ENCODE data around the gene MLYCD.
"Not testable (repeated sequence)": the region's sequence is repeated elsewhere in the genome, so short reads cannot be mapped to it uniquely, and the experiment has no call there.

The MLYCD gene

DNA sequence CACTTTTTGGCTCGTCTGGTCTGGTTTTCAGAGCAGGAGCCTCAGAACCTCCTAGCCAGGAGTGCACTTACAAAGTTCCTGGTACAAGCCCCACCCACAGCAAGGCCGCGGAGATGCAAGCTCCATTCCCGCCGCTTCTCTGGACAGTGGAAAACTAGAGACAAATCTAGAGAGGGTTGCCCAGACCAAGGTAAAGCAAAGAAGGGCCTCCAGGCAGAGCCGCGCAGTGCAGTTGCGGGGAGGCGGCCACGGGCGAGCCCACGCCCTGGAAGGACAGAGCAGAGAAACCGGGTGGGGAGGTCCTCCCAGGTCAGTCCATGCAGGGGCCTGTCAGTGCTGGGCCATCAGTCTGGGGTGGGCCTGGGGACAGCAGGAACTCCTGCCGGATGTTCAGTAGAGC is 43.2 kb downstream of the MLYCD start:
- no peak for DNase-seq

- no peak for DNase-seq
These were observed 44.0 kb downstream of the MLYCD start for GRCh38 chr16:83942815-83943515.

DNA sequence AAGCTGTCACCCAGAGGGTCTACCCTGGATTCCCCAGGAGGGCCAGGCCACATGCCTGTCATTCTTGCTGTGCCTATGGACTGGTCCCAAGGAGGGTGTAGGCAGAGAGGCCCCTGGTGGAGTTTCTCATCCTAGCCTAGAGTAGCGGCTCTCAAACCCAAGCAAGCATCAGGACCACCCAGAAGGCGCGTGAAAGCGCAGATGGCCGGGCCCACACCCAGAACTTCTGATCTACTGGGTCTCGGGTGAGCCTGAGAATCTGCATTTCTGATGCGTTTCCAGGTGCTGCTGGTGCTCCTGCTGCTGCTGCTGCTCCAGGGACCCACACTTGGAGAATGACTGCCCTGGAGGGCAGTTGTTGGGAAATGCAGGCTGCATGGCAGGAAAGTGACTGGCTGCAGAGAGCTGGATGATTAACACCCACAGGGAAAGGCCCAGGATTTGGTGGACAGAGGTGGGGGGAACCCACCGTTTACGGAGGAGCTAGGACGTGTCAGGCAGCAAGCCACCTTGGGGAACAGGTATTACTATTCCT is 44.7 kb downstream of the MLYCD start:
- no peak for DNase-seq

- no peak for DNase-seq
These were observed 46.7 kb downstream of the MLYCD start for GRCh38 chr16:83945587-83945986.

DNA sequence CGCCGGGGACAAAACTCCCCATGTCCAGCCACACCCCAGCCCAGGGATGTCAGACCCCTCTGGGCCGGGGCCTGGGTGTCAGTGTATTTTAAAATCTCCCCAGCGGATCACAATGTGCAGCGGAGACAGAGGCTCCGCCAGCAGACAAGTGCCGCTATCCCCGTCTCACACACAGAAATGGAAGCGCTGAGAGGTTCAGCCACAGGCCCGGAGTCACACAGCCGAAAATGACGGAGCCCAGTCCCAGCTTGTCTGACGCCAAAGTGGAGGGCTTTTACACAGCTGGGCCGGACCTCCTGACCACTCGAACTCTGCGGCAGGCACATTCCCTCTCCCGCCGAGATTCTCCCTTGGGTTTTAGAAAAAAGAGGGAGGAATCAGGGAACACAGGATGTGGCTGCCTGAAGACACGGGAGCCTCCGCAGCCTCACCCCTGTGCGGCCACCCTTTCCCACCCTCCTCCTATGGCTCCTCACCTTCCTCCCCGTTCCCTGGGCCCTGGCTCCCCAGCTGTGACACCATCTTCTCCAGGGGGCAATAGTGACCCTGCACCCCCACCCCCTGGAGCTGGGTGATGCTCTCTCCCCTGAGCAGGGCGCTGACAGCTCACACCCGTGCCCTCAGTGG is 47.4 kb downstream of the MLYCD start:
- no peak for DNase-seq

- DNase-seq = no peak
These were observed 48.1 kb downstream of the MLYCD start for GRCh38 chr16:83946781-83947566.

DNA sequence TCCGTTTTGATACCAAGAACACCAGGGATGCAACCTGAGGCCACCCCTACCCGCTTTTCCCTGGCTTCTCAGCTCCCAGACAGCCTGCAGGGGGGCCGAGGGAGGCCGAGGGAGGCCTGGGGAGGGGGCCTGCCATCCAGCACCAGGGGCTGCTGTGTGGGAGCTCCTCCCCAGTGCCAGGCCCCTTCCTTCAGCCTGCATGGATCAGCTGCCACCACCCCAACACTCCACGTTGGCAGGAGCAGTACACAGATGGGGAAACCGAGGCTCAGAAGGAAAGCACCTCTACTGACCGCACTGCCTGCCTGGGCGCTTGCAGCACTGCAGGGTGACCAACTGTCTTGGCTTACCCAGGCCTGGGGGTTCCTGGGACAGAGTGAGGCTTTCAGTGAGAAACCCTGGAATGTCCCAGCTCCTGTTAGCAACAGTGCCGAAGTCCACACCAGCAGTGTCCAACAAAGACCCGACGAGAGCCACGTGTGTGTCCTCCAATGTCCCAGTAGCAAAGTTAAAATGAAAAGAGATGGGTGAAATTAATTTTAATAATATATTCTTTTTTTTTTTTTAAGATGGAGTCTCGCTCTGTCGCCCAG is 48.8 kb downstream of the MLYCD start:
- no peak for DNase-seq

DNA sequence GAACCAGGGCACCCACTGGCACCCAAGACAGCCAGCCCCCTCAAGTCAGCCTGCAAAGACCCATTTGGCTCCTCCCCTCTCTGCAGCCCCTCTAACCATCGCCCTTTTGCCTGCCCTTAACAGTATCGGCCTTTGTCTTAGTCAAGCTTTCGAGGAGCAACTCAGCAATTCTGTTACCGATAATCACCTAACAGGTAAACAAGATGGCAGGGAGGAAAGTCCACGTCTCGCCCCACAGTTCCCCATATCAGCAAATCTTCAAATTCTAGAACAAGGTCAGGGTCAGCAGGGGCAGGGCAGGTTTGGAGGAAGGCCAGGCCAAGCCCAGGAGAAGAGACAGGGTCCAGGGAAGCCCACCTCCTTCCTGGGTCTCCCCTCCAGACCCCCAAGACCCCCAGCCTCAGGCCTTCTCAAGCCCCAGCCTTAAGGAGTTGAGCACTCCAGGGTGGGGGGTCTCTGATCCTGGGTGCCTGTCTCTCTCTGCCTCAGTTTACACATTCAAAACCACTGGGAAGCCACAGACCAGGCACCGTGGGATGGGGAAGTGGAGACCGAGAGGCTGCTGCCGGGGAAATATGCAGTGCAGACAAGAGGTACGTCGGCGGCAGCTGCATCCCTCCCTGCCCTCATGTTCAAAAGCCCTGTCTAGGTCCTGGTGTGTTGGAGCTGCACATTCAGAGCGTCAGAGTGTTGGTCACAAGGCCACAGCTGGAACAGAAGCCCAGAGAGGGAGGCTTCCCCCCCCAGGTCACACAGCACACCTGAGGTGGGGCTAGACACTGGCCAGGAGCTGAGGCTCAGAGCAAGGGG is 50.2 kb downstream of the MLYCD start:
- no peak for DNase-seq

DNA sequence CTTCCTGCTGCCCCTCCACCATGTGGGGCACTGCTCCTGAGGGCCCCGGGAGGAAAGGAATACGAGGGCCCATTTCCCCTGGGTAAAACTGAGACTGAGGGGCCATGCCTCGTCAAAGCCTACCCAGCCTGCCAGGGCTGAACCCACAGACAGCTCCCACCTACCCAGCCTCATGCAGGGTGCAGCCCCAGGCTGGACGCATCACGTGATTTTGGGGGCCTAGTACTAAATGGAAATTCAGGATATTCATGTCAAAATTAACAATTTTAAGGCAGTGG is 50.7 kb downstream of the MLYCD start:
- no peak for DNase-seq

- DNase-seq = not testable (repeated sequence)
These were observed 52.0 kb downstream of the MLYCD start for GRCh38 chr16:83950862-83951399.

GRCh38 chr16:83951544-83951943 is 52.6 kb downstream of the MLYCD start:
- no peak for DNase-seq

DNA sequence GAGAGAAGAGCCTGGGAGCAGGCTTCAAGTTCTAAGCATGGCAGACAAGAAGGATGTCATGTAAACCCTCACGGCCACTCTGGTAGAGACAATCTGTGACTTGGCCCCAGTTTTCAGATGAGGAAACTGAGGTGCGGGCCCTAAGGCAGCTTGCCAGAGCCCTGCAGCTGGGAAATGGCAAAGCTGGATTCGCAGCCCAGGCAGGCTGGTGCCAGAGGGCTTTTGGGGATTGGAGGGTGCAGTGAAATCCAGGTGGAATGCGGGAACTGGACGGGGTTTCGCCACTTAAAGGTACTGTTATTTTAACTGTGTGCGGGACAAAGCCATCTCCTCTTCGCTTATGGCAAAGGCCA is 53.6 kb downstream of the MLYCD start:
- peak; percentile 39 to 61 for DNase-seq

- peak; percentile 87 to 95 for DNase-seq
These were observed 54.3 kb downstream of the MLYCD start, which contains the start of gene OSGIN1 for GRCh38 chr16:83952940-83953795. OSGIN1 (plus strand) TSS chr16:83953240; CDS start chr16:83957672, 4,432 bp downstream.

DNA sequence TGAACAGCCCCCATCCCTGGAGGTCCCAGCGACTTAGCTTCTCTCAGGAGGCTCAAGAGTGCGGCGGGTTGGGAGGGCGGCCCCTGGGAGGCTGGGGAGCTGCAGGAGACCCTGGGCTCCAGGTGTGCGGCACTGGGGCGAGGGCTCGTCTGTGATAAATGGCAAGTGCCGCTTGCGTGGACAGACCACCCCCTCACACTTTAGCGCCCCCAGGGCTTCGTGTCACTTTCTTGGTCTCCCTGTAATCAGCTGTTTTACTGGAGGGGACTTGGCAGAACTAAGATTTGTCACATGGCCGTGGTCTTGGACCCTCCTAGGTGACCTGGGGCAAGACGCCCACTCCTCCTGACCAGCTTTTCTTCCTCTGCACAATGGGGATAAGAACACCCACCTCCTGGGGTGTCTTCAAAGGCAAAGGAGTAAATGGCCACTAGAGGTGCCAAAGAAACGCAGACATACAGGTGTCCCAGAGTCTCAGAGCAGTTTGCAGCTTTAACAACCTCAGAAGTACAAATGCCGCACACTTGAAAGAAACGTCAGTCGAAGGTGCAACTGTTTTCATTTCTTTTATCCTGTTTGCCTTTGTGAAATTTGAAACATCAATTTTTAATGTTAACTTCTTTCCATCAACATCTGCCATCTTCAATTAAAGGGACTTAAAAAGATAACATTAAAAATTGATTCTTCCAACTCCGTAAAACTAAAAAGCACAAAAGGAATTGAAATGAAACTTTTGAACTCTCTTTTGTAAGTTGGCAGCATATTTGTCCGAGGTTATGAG is 55.1 kb downstream of the MLYCD start:
- DNase-seq = peak; percentile 17 to 58

- DNase-seq = no peak
These were observed 55.7 kb downstream of the MLYCD start for GRCh38 chr16:83954577-83955016.

- no peak for DNase-seq
These were observed 56.6 kb downstream of the MLYCD start for GRCh38 chr16:83955218-83956130.

DNA sequence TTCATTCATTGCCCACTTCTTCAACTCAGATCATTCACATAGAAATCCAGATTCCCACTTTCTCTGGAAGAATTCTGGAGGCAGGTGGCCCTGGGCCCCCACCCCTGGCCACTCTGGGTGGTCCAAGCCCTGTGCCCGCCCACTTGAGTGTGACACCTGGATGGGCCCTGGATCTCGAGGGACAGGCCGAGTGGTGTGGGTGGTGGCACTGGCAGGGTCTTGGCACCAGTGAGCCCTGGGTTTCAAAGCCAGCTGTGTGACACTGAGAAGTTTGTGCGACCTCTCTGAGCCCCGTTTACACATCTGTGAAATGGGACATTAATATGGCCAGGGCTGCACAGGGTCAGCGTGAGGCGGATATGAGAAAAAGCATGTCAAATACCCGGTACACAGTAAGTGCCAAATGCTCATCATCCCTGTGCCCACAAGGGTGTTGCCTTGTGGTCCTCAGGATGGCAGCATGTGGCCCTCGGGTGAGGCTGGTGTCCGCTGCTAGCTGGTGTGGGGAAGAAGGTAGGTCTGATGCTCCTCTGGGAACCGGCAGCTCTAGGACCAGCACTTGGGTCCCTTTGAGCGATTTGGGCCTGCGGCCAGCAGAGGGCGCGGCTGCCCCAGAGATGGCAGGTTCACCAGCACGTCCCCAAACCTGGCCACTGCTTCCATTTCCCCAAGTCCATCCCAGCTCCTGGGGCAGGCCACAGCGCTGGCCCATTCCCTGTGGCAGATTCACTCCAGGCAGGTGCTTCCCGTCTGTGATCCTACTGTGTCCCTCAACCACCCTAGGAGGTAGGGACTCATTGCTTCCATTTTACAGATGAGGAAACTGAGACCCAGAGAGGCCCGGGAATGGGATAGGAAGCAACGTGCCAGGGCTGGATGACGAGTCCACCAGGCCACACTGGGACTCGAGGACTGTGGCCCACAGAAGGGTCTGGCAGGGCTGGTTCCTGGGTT is 57.7 kb downstream of the MLYCD start:
- peak; percentile 54 to 73 for DNase-seq

GRCh38 chr16:83957296-83957855 is 58.5 kb downstream of the MLYCD start:
- no peak for DNase-seq

All from SHP77 (cell line).